ENCODE data around the gene HOXD10.

Gene HOXD10

GRCh38 chr2:176137252-176137580, 20.6 kb downstream of the HOXD10 start:
- DNase-seq, result no peak

GRCh38 chr2:176137906-176138305, 21.3 kb downstream of the HOXD10 start:
- no peak for DNase-seq

- no peak for DNase-seq
These were observed 21.9 kb downstream of the HOXD10 start for GRCh38 chr2:176138526-176138922.

GRCh38 chr2:176138923-176139660, 22.5 kb downstream of the HOXD10 start:
- no peak for DNase-seq

GRCh38 chr2:176139661-176140512, 23.3 kb downstream of the HOXD10 start:
- DNase-seq, result no peak

GRCh38 chr2:176140513-176141317, 24.1 kb downstream of the HOXD10 start:
- DNase-seq, result peak; percentile 62

- DNase-seq, result no peak
These were observed 25.7 kb downstream of the HOXD10 start for GRCh38 chr2:176142281-176142680.

- DNase-seq, result no peak
These were observed 28.7 kb downstream of the HOXD10 start for GRCh38 chr2:176145085-176145969.

- no peak for DNase-seq
These were observed 29.5 kb downstream of the HOXD10 start for GRCh38 chr2:176146101-176146500.

GRCh38 chr2:176146645-176147044, 30.1 kb downstream of the HOXD10 start:
- no peak for DNase-seq

- no peak for DNase-seq
These were observed 30.7 kb downstream of the HOXD10 start for GRCh38 chr2:176147210-176147799.

GRCh38 chr2:176147800-176148496, 31.4 kb downstream of the HOXD10 start:
- DNase-seq, result no peak

- DNase-seq, result no peak
These were observed 32.3 kb downstream of the HOXD10 start for GRCh38 chr2:176148751-176149421.

- DNase-seq, result no peak
These were observed 32.9 kb downstream of the HOXD10 start for GRCh38 chr2:176149481-176149938.

- no peak for DNase-seq
These were observed 33.5 kb downstream of the HOXD10 start for GRCh38 chr2:176149939-176150583.

- no peak for DNase-seq
These were observed 34.2 kb downstream of the HOXD10 start for GRCh38 chr2:176150584-176151441.

- no peak for DNase-seq
These were observed 35.1 kb downstream of the HOXD10 start, which contains the start of gene HOXD4 for GRCh38 chr2:176151442-176152287. HOXD4 (plus strand) TSS chr2:176151550; CDS start chr2:176151634, 84 bp downstream.
